HEK293T (cell line): ENCODE results near the gene KRT16.
"Not testable (repeated sequence)": the region's sequence is repeated elsewhere in the genome, so short reads cannot be mapped to it uniquely, and the experiment has no call there.

Source experiments
- CTCF ChIA-PET: fragments of 350-600 bp; formaldehyde crosslinking; extraction: SDS; loops from one replicate; lab custom pipeline; 2021; ENCODE audit warnings: antibody characterized with exemption, inconsistent platforms; lab: Yijun Ruan, JAX
- POLR2A ChIA-PET: fragments of 350-600 bp; formaldehyde crosslinking; extraction: SDS; loops from one replicate; lab custom pipeline; 2020; ENCODE audit warnings: antibody characterized with exemption, inconsistent platforms; lab: Yijun Ruan, JAX
- DNase-seq: peaks from one replicate; pipeline ENCODE4 v3.0.0; 2012; ENCODE audit warnings: mixed read lengths; ENCODE audit errors: extremely low spot score
- ARNT ChIP-seq: fragments of 450-650 bp; IDR thresholded peaks from 2 replicates; pipeline ENCODE4 v1.6.1; 2017; ENCODE audit warnings: mild to moderate bottlenecking
- BHLHE40 ChIP-seq: fragments of 450-650 bp; IDR thresholded peaks from 2 replicates; pipeline ENCODE4 v1.6.1; 2016; ENCODE audit warnings: mild to moderate bottlenecking, moderate library complexity, borderline replicate concordance
- CTBP1 ChIP-seq: fragments of 450-650 bp; IDR thresholded peaks from 2 replicates; pipeline ENCODE4 v1.6.1; 2016; ENCODE audit warnings: borderline replicate concordance
- ELF4 ChIP-seq: fragments of 450-650 bp; IDR thresholded peaks from 2 replicates; pipeline ENCODE4 v1.6.1; 2017; ENCODE audit warnings: antibody characterized with exemption
- FOXA1 ChIP-seq: fragments of 450-650 bp; IDR thresholded peaks from 2 replicates; pipeline ENCODE4 v1.6.1; 2016; ENCODE audit warnings: mild to moderate bottlenecking
- FOXK2 ChIP-seq: fragments of 450-650 bp; IDR thresholded peaks from 2 replicates; pipeline ENCODE4 v1.6.1; 2016; ENCODE audit warnings: mild to moderate bottlenecking
- FOXM1 ChIP-seq: fragments of 450-650 bp; IDR thresholded peaks from 2 replicates; pipeline ENCODE4 v1.6.1; 2017; ENCODE audit warnings: mild to moderate bottlenecking, borderline replicate concordance
- HDGF ChIP-seq: fragments of 450-650 bp; IDR thresholded peaks from 2 replicates; pipeline ENCODE4 v1.6.1; 2017; ENCODE audit warnings: antibody characterized with exemption, borderline replicate concordance
- L3MBTL2 ChIP-seq: fragments of 450-650 bp; conservative IDR thresholded peaks from 2 replicates; pipeline ENCODE4 v1.6.1; 2016; ENCODE audit warnings: mild to moderate bottlenecking
- LEF1 ChIP-seq: fragments of 450-650 bp; IDR thresholded peaks from 2 replicates; pipeline ENCODE4 v1.6.1; 2017; ENCODE audit warnings: mild to moderate bottlenecking, borderline replicate concordance
- NFRKB ChIP-seq: fragments of 450-650 bp; IDR thresholded peaks from 2 replicates; pipeline ENCODE4 v1.6.1; 2016; ENCODE audit warnings: mild to moderate bottlenecking, moderate library complexity
- SP1 ChIP-seq: fragments of 450-650 bp; IDR thresholded peaks from 2 replicates; pipeline ENCODE4 v1.6.1; 2017
- SUZ12 ChIP-seq: fragments of 450-650 bp; IDR thresholded peaks from 2 replicates; pipeline ENCODE4 v1.6.1; 2016; ENCODE audit warnings: mild to moderate bottlenecking
- TARDBP ChIP-seq: fragments of 450-650 bp; IDR thresholded peaks from 2 replicates; pipeline ENCODE4 v1.6.1; 2016
- ZNF384 ChIP-seq: fragments of 450-650 bp; IDR thresholded peaks from 2 replicates; pipeline ENCODE4 v1.6.1; 2016
- TF ChIP-seq, protein P1 (sequence below): fragments of 450-650 bp; IDR thresholded peaks from 2 replicates; pipeline ENCODE4 v1.6.1; 2016

KRT16 gene

DNA sequence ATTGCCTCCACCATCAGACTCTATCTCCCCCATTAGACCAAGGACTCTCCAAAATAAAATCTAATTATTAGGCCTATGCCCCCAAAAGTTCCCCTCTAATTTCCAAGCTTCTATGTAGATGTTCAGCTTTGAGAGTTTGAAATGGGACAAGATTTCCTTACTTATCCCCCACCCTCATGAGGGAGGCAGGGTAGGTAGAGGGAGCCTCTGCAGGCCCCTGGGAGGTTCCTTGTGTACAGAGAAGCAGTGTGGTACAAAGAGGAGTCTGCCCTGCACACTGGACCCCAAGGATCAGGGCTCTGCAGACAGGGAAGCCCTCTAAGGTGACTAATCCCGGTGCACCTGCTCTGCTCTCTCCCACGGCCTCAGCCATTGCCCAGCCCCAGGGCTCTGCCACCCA lies 9.3 kb upstream of the KRT16 start:
- CTCF ChIA-PET: no interaction called here
- TF ChIP-seq LEF1 (no peak), NFRKB (no peak), HDGF (no peak), ARNT (no peak), FOXA1 (no peak), SP1 (no peak), BHLHE40 (no peak), ZNF384 (no peak), FOXK2 (no peak), SUZ12 (no peak), ELF4 (no peak), TARDBP (no peak), L3MBTL2 (no peak), CTBP1 (no peak), FOXM1 (no peak)
- TF ChIP-seq, protein P1, sequence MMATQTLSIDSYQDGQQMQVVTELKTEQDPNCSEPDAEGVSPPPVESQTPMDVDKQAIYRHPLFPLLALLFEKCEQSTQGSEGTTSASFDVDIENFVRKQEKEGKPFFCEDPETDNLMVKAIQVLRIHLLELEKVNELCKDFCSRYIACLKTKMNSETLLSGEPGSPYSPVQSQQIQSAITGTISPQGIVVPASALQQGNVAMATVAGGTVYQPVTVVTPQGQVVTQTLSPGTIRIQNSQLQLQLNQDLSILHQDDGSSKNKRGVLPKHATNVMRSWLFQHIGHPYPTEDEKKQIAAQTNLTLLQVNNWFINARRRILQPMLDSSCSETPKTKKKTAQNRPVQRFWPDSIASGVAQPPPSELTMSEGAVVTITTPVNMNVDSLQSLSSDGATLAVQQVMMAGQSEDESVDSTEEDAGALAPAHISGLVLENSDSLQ: no peak

DNA sequence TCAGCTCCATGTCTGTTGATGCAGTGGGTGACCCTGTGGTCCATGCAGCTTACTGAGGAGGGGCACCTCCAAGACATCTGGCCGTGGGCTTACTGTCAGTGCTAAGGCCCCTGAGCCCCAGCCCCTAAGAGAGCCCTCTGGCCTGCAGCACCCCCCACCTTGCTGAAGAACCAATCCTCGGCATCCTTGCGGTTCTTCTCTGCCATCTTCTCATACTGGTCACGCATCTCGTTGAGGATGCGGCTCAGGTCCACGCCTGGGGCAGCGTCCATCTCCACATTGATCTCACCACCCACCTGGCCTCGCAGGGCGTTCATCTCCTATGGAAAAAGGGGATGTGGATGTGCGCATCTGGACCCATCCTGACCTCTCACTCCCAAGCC lies 8.9 kb upstream of the KRT16 start:
- DNase-seq: not testable (repeated sequence)
- POLR2A ChIA-PET: interaction anchor here (1.1 to 1.3 kb wide), 2 partner anchors 13 to 67 kb away, joined by 3 to 5 read pairs; partner anchors contain the start of gene EIF1
- CTCF ChIA-PET: interaction anchor here (0.8 to 0.9 kb wide), 2 partner anchors 55 to 68 kb away, joined by 3 read pairs; no protein-coding TSS in a partner anchor

More for the DNA sequence above, 9.3 kb upstream of the KRT16 start:
- POLR2A ChIA-PET: interaction anchor here (2.0 kb wide), 1 partner anchor 67 kb away, joined by 7 read pairs; the partner anchor contains the start of gene EIF1
- no peak for DNase-seq

DNA sequence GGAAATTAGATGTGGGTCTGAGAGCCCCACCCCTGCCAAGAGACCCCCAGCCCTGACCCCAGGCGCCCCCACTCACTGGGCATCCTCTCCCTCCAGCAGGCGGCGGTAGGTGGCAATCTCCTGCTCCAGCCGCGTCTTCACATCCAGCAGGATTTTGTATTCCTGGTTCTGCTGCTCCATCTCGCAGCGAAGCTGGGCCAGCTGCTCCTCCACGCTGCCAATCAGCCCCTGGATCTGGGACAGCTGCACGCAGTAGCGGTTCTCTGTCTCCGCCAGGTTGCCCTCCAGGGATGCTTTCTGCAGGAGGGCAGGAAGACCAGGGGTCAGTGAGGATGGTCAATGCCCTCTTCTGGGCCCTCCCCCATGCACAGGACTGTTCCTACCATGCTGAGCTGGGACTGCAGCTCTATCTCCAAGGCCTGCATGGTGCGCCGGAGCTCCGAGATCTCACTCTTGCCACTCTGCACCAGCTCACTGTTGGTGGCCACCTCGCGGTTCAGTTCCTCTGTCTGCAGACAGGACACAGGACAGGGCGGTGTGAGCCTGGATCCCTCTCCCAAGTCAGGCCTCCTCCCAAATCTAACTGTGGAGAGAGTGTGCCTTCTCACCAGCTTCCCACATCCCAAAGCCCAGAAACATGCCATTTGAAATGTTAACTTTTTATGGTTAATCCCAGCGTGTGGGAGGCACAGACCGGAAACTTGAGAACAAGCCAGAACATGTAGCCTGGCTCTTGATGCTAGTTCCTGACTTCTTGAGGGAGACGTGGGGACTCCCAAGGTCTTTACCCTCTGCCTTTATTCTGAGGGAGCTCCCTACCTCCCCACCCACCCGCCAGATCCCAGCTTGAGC lies 8.2 kb upstream of the KRT16 start:
- POLR2A ChIA-PET: interaction anchor here (1.1 to 1.3 kb wide), 2 partner anchors 13 to 68 kb away, joined by 3 to 5 read pairs; partner anchors contain the start of gene EIF1
- CTCF ChIA-PET: interaction anchor here (0.8 to 0.9 kb wide), 4 partner anchors 26 to 69 kb away, joined by 3 to 4 read pairs (median 3); no protein-coding TSS in a partner anchor
- TF ChIP-seq FOXM1 (no peak), CTBP1 (no peak), FOXA1 (no peak), ARNT (no peak), FOXK2 (no peak), TARDBP (no peak), L3MBTL2 (no peak), LEF1 (no peak), SP1 (no peak), HDGF (no peak), ZNF384 (no peak), SUZ12 (no peak), BHLHE40 (no peak), NFRKB (no peak)
- TF ChIP-seq, protein P1: no peak
- no peak for DNase-seq

DNA sequence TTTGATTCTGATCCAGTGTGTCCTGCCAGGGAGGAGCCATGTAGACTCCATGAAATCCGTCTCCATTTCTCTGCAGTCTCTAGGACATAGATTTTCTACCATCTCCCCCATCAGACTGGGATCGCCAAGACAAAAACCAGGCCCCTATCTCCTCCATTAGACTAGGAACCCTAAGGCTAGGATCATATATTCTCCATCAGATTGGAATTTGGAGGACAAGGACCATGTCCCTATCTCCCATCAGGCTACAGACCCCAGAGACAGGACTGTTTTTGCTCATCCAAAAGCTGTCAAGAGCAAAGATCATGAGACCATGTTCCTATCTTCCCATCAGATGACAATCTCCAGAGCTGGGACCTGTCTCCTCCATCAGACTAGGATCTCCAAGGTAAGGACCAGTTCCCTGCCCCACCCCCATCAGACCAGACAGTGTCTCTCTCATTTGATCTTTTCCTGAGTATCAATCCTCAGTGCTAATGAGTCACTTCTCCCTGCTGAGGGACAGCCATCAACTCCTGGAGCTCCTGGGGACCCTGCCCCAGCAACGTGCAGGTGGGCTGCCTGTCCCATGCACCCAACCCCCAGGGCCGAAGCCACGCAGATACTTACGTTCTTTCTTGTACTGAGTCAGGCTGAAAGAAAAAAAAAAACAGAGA lies 7.5 kb upstream of the KRT16 start:
- ChIA-PET CTCF (interaction anchor here (0.8 to 0.9 kb wide), 2 partner anchors 27 to 43 kb away, joined by 3 to 4 read pairs; no protein-coding TSS in a partner anchor), POLR2A (interaction anchor here (1.1 to 1.3 kb wide), 2 partner anchors 14 to 68 kb away, joined by 3 to 5 read pairs; partner anchors contain the start of gene EIF1)
- not testable (repeated sequence) for DNase-seq

DNA sequence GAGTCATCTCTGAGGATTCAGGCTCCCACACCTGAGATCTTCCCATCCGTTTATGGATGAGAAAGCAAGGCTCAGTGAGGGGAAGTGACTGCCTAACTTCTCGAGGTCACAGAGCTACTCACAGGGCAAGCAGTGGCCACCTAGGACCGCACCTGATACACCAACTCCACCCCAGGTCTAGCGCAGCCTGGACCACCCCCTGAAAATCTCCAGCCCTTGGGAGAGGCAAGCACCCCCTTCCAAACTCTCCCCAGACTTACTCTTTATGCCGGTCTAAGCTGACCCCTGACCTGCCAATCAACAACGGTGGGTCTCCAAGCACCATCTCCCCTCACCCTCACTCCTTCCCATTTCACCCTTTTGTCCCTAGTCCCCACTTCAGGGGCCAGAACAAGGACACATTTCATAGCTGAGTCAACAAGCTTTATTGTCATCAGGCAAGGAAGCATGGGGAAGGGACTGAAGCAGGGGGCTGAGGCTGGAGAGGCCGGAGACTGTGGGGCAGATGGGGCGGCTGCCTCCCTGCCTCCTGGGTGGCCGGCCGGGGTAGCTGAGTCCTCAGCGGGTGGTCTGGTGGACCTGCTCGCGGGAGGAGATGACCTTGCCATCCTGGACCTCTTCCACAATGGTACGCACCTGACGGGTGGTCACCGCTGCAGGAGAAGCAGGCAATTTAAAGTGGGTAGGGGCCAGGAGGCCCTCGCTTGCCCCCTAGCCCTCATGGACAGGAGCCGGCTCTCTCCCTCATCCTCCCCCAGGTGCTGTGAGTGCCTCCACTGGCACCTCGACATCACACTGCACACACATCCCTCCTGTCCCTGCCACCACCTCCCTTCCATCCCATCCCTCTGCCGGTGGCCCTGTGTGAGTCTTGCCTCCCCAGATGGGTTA lies 6.7 kb upstream of the KRT16 start:
- ChIA-PET POLR2A (no interaction called here), CTCF (no interaction called here)
- DNase-seq: no peak
- TF ChIP-seq TARDBP (no peak), SUZ12 (no peak), SP1 (no peak), CTBP1 (no peak), ELF4 (no peak), NFRKB (no peak), ARNT (no peak), HDGF (no peak), ZNF384 (no peak), FOXK2 (no peak)
- TF ChIP-seq, protein P1: no peak
